IMR-90 (cell line): ENCODE results near the gene AKAP9. TPM values are rescaled to one million over a fixed set of nuclear protein-coding genes. Genes with fewer than 3 reads are reported as not detected.

Experiments
- ATAC-seq: fragments of 200-7000 bp; cut with Tn5 transposase; 2 replicates; pipeline ENCODE4 v1.9.1; 2020; ENCODE audit warnings: low read depth, mild to moderate bottlenecking, moderate library complexity
- BruUV-seq: library from RNA; stranded (reverse); fragments of 400-500 nt; replicated peaks from 2 replicates; lab custom pipeline; 2021; lab: Mats Ljungman, UMichigan
- CTCF ChIA-PET: fragments of 300-600 bp; formaldehyde crosslinking; extraction: SDS; loops from one replicate; lab custom pipeline; 2021; ENCODE audit warnings: antibody characterized with exemption; lab: Yijun Ruan, JAX
- POLR2A ChIA-PET: fragments of 300-600 bp; sonication (Branson Sonifier 250); formaldehyde crosslinking; loops from one replicate; lab custom pipeline; 2022; ENCODE audit warnings: antibody characterized with exemption; ENCODE audit not compliant: unreplicated experiment; lab: Charles Lee
- DNase-seq: peaks from one replicate; pipeline ENCODE4 v3.0.0; 2013
- H2AFZ ChIP-seq: replicated peaks from 2 replicates; pipeline ENCODE3; 2013; ENCODE audit warnings: low read length, mild to moderate bottlenecking; ENCODE audit not compliant: poor library complexity
- H2AK5ac ChIP-seq: 2 replicates; pipeline ENCODE4 v1.6.1; 2013; ENCODE audit warnings: low read depth, low read length, inconsistent platforms
- H2AK9ac ChIP-seq: replicated peaks from 2 replicates; pipeline ENCODE3; 2013; ENCODE audit warnings: mild to moderate bottlenecking, low read depth, low read length, moderate library complexity; ENCODE audit not compliant: poor library complexity
- H2BK120ac ChIP-seq: 2 replicates; pipeline ENCODE4 v1.6.1; 2013; ENCODE audit warnings: low read depth, low read length, inconsistent platforms
- H2BK15ac ChIP-seq: 3 replicates; pipeline ENCODE4 v1.6.1; 2013; ENCODE audit warnings: low read depth, low read length, inconsistent platforms
- H2BK20ac ChIP-seq: 2 replicates; pipeline ENCODE4 v1.6.1; 2013; ENCODE audit warnings: low read depth, mild to moderate bottlenecking, inconsistent platforms, low read length, moderate library complexity
- H2BK5ac ChIP-seq: 2 replicates; pipeline ENCODE4 v1.6.1; 2013; ENCODE audit warnings: mild to moderate bottlenecking, low read depth, low read length, inconsistent platforms; ENCODE audit not compliant: poor library complexity, severe bottlenecking
- H3K14ac ChIP-seq: replicated peaks from 2 replicates; pipeline ENCODE4 v1.6.1; 2013; ENCODE audit warnings: low read depth, low read length, inconsistent platforms
- H3K18ac ChIP-seq: 2 replicates; pipeline ENCODE4 v1.6.1; 2013; ENCODE audit warnings: low read depth, low read length, control low read depth
- H3K23ac ChIP-seq: 2 replicates; pipeline ENCODE4 v1.6.1; 2013; ENCODE audit warnings: low read depth, low read length, inconsistent platforms
- H3K27ac ChIP-seq: 2 replicates; pipeline ENCODE4 v1.5.1; 2013; ENCODE audit warnings: mild to moderate bottlenecking, control low read depth, low read length; ENCODE audit not compliant: insufficient read depth
- H3K27me3 ChIP-seq: 2 replicates; pipeline ENCODE4 v1.6.1; 2013; ENCODE audit warnings: low read length; ENCODE audit not compliant: control insufficient read depth, insufficient read depth
- H3K36me3 ChIP-seq: 2 replicates; pipeline ENCODE4 v1.6.1; 2013; ENCODE audit warnings: low read length, mixed read lengths; ENCODE audit not compliant: control insufficient read depth, insufficient read depth
- H3K4ac ChIP-seq: 2 replicates; pipeline ENCODE4 v1.6.1; 2013; ENCODE audit warnings: low read depth, low read length, inconsistent platforms
- H3K4me1 ChIP-seq: 2 replicates; pipeline ENCODE4 v1.6.1; 2013; ENCODE audit warnings: low read length, mixed read lengths; ENCODE audit not compliant: control insufficient read depth, insufficient read depth
- H3K4me2 ChIP-seq: 2 replicates; pipeline ENCODE4 v1.6.1; 2013; ENCODE audit warnings: low read depth, mild to moderate bottlenecking, control low read depth, low read length, moderate library complexity
- H3K4me3 ChIP-seq: 2 replicates; pipeline ENCODE4 v1.5.1; 2013; ENCODE audit warnings: low read depth, mild to moderate bottlenecking, control low read depth, low read length, moderate library complexity; ENCODE audit not compliant: insufficient read depth
- H3K56ac ChIP-seq: 2 replicates; pipeline ENCODE4 v1.6.1; 2013; ENCODE audit warnings: low read length, inconsistent platforms; ENCODE audit not compliant: insufficient read depth; ENCODE audit errors: extremely low read depth
- H3K79me1 ChIP-seq, 2 experiments: 2 replicates each; pipeline ENCODE4 v1.6.1; 2013; ENCODE audit warnings: low read length in 2 of 2, inconsistent platforms in 1 of 2, low read depth in 1 of 2
- H3K9ac ChIP-seq: 2 replicates; pipeline ENCODE4 v1.6.1; 2013; ENCODE audit warnings: low read depth, low read length, control low read depth
- H3K9me1 ChIP-seq: 2 replicates; pipeline ENCODE4 v1.6.1; 2013; ENCODE audit warnings: low read length, inconsistent platforms; ENCODE audit not compliant: insufficient read depth
- H3K9me3 ChIP-seq: 2 replicates; pipeline ENCODE4 v1.6.1; 2013; ENCODE audit warnings: low read length; ENCODE audit not compliant: control insufficient read depth, insufficient read depth
- H4K20me1 ChIP-seq: 2 replicates; pipeline ENCODE4 v1.6.1; 2013; ENCODE audit warnings: low read length, inconsistent platforms; ENCODE audit not compliant: insufficient read depth
- H4K5ac ChIP-seq: 2 replicates; pipeline ENCODE4 v1.6.1; 2013; ENCODE audit warnings: mild to moderate bottlenecking, low read depth, low read length, control low read depth
- H4K8ac ChIP-seq, 2 experiments: 2 replicates each; pipeline ENCODE4 v1.6.1; 2013; ENCODE audit warnings: low read depth in 2 of 2, low read length in 2 of 2, control low read depth in 1 of 2, inconsistent platforms in 1 of 2
- H4K91ac ChIP-seq: 2 replicates; pipeline ENCODE4 v1.6.1; 2013; ENCODE audit warnings: low read depth, low read length, inconsistent platforms; ENCODE audit not compliant: insufficient read depth
- BHLHE40 ChIP-seq: fragments of 150-350 bp; IDR thresholded peaks from 2 replicates; pipeline ENCODE4 v1.6.1; 2016; ENCODE audit warnings: mild to moderate bottlenecking, low read depth, low read length
- CEBPB ChIP-seq: IDR thresholded peaks from 2 replicates; pipeline ENCODE4 v1.6.1; 2012; ENCODE audit warnings: low read depth, low read length, improper control_type of control experiment
- CHD1 ChIP-seq: IDR thresholded peaks from 2 replicates; pipeline ENCODE4 v1.6.1; 2012; ENCODE audit warnings: low read depth, low read length, improper control_type of control experiment
- FOS ChIP-seq: fragments of 150-350 bp; IDR thresholded peaks from 2 replicates; pipeline ENCODE4 v1.6.1; 2016; ENCODE audit warnings: low read depth, low read length
- MAFK ChIP-seq: IDR thresholded peaks from 2 replicates; pipeline ENCODE4 v1.6.1; 2012; ENCODE audit warnings: low read depth, low read length, improper control_type of control experiment
- MAZ ChIP-seq: IDR thresholded peaks from 2 replicates; pipeline ENCODE4 v1.6.1; 2012; ENCODE audit warnings: low read depth, mild to moderate bottlenecking, low read length, improper control_type of control experiment, moderate library complexity, borderline replicate concordance
- MXI1 ChIP-seq: IDR thresholded peaks from 2 replicates; pipeline ENCODE4 v1.6.1; 2012; ENCODE audit warnings: low read depth, mild to moderate bottlenecking, low read length, moderate library complexity, borderline replicate concordance
- NFE2L2 ChIP-seq: fragments of 150-350 bp; IDR thresholded peaks from 2 replicates; pipeline ENCODE4 v1.6.1; 2016; ENCODE audit warnings: low read depth, mild to moderate bottlenecking, low read length
- POLR2A ChIP-seq: IDR thresholded peaks from 2 replicates; pipeline ENCODE4 v1.6.1; 2012; ENCODE audit warnings: mild to moderate bottlenecking, low read depth, low read length
- RAD21 ChIP-seq: IDR thresholded peaks from 2 replicates; pipeline ENCODE4 v1.6.1; 2012; ENCODE audit warnings: low read length, improper control_type of control experiment
- RCOR1 ChIP-seq: IDR thresholded peaks from 2 replicates; pipeline ENCODE4 v1.6.1; 2012; ENCODE audit warnings: mild to moderate bottlenecking, low read length, improper control_type of control experiment; ENCODE audit not compliant: insufficient replicate concordance
- RFX5 ChIP-seq: IDR thresholded peaks from 2 replicates; pipeline ENCODE4 v1.8.0; 2012; ENCODE audit warnings: low read depth, mild to moderate bottlenecking, low read length, moderate library complexity
- SMC3 ChIP-seq: fragments of 150-350 bp; IDR thresholded peaks from 2 replicates; pipeline ENCODE4 v1.6.1; 2016; ENCODE audit warnings: low read depth, mild to moderate bottlenecking, antibody characterized with exemption, low read length, moderate library complexity
- WGBS, 2 experiments: methylation state at CpG; one replicate each; pipeline versions ENCODE4 v1.1.5 to v1.1.7; 2013; ENCODE audit warnings: missing lambda C conversion rate in 2 of 2; ENCODE audit not compliant: insufficient read length in 1 of 2; ENCODE audit errors: extremely low coverage in 2 of 2; 5-methylcytosine and 5-hydroxymethylcytosine counted together
- dilution Hi-C: fragments of 300-500 bp; cut with HindIII; formaldehyde crosslinking; loops from one replicate; pipeline ENCODE4 v1.14.3; 2018; ENCODE audit warnings: low sequenced_read_pairs; ENCODE audit not compliant: unreplicated experiment
- in situ Hi-C: fragments of 300-500 bp; cut with MboI; formaldehyde crosslinking; loops from 3 replicates; pipeline ENCODE4 v1.14.3; 2019; ENCODE audit warnings: low sequenced_read_pairs, inconsistent platforms, mixed read lengths
- intact Hi-C: fragments of 100-400 bp; cut with micrococcal nuclease; formaldehyde crosslinking; loops from 2 replicates; pipeline ENCODE4 v1.10.0; 2022
- polyA plus RNA-seq, 3 experiments: library from polyadenylated mRNA; depleted of rRNA; stranded (reverse); fragments of >200 nt; gene quantifications; 2 replicates each; pipeline ENCODE4 v1.2.3, GENCODE V29; 2012; ENCODE audit warnings: low replicate concordance in 1 of 3
- total RNA-seq: library from RNA; depleted of rRNA; stranded (reverse); fragments of >200 nt; gene quantifications from 2 replicates; pipeline ENCODE4 v1.2.3, GENCODE V29; 2012
- TF ChIP-seq, protein P1 (sequence below): conservative IDR thresholded peaks from 2 replicates; pipeline ENCODE4 v1.5.1; 2012; ENCODE audit warnings: mild to moderate bottlenecking, low read depth, low read length, improper control_type of control experiment
- TF ChIP-seq, protein P2 (sequence below): fragments of 150-350 bp; IDR thresholded peaks from 2 replicates; pipeline ENCODE4 v1.6.1; 2016; ENCODE audit warnings: low read depth, mild to moderate bottlenecking, low read length, moderate library complexity, borderline replicate concordance
- TF ChIP-seq, protein P3 (sequence below): fragments of 150-350 bp; IDR thresholded peaks from 2 replicates; pipeline ENCODE4 v1.6.1; 2017; ENCODE audit warnings: mild to moderate bottlenecking, antibody characterized with exemption, low read length, low read depth

AKAP9 gene
- total and polyA plus RNA-seq, 2 of the 4 experiments (the other 2 are of a cell fraction), result 9.7 to 25.3 TPM

DNA sequence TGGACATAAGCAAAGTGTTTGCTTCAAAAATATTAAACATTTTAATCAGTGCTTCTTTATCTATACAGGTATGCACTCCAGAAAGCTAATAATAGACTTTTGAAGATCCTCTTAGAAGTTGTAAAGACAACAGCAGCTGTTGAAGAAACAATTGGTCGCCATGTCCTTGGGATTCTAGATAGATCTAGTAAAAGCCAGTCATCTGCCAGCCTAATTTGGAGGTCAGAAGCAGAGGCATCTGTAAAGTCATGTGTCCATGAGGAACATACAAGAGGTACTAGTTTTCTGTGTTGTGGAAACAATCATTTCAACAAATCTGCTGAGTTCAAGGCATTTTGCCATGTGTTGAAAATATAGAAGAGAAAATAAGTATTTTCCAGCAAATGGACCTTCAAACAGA lies 104.3 kb downstream of the AKAP9 start:
- Histone ChIP-seq H3K9me3 (no peaks in the 10 kb centered on the region), H3K56ac (no peak overlapping the region), H3K9me1 (no peaks in the 10 kb centered on the region; the same call in 1 of the 2 replicates), H2BK20ac (no peak overlapping the region), H3K14ac (no peak overlapping the region), H4K5ac (no peak overlapping the region), H3K4me2 (no peak overlapping the region), H3K9ac (no peak overlapping the region), H3K18ac (no peak overlapping the region), H4K91ac (no peak overlapping the region), H2AK9ac (no peak overlapping the region), H2AK5ac (no peak overlapping the region), H3K4ac (no peak overlapping the region), H2AFZ (no peak overlapping the region), H3K23ac (no peak overlapping the region), H2BK15ac (no peak overlapping the region), H4K8ac (no peak overlapping the region), H2BK5ac (no peak overlapping the region), H3K79me1 (no peaks in the 10 kb centered on the region), H4K20me1 (no peaks in the 10 kb centered on the region), H2BK120ac (no peak overlapping the region), H3K4me3 (no peak overlapping the region), H3K4me1 (no peaks in the 10 kb centered on the region), H3K27ac (no peak overlapping the region), H3K36me3 (peaks cover 19% of the 10 kb centered on the region), H3K27me3 (no peaks in the 10 kb centered on the region)
- ChIA-PET CTCF (interaction anchor here (0.8 to 1.3 kb wide), 2 partner anchors 164 to 1059 kb away, joined by 3 read pairs; no protein-coding TSS in a partner anchor), POLR2A (no interaction called here)
- DNase-seq, result no peak
- BruUV-seq, result no TSS peak
- in situ Hi-C loops (no loop called here), dilution Hi-C loops (no loop called here), intact Hi-C loops (loop anchor here (5.0 kb wide), 1 partner anchor 213 kb away; no protein-coding TSS in a partner anchor)
- WGBS, 2 experiments, result no CpG with 5 or more reads among the region's 1 CpG
- no peak for ATAC-seq
- TF ChIP-seq BHLHE40, result no peak
- no peak for TF ChIP-seq POLR2A
- no peak for TF ChIP-seq RAD21
- TF ChIP-seq, protein P1, sequence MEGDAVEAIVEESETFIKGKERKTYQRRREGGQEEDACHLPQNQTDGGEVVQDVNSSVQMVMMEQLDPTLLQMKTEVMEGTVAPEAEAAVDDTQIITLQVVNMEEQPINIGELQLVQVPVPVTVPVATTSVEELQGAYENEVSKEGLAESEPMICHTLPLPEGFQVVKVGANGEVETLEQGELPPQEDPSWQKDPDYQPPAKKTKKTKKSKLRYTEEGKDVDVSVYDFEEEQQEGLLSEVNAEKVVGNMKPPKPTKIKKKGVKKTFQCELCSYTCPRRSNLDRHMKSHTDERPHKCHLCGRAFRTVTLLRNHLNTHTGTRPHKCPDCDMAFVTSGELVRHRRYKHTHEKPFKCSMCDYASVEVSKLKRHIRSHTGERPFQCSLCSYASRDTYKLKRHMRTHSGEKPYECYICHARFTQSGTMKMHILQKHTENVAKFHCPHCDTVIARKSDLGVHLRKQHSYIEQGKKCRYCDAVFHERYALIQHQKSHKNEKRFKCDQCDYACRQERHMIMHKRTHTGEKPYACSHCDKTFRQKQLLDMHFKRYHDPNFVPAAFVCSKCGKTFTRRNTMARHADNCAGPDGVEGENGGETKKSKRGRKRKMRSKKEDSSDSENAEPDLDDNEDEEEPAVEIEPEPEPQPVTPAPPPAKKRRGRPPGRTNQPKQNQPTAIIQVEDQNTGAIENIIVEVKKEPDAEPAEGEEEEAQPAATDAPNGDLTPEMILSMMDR, result no peak
- no peak for TF ChIP-seq RCOR1
- TF ChIP-seq MAFK, result no peak
- TF ChIP-seq MXI1, result no peak
- no peak for TF ChIP-seq CHD1
- TF ChIP-seq, protein P2, sequence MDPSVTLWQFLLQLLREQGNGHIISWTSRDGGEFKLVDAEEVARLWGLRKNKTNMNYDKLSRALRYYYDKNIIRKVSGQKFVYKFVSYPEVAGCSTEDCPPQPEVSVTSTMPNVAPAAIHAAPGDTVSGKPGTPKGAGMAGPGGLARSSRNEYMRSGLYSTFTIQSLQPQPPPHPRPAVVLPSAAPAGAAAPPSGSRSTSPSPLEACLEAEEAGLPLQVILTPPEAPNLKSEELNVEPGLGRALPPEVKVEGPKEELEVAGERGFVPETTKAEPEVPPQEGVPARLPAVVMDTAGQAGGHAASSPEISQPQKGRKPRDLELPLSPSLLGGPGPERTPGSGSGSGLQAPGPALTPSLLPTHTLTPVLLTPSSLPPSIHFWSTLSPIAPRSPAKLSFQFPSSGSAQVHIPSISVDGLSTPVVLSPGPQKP, result no peak
- no peak for TF ChIP-seq CEBPB
- no peak for TF ChIP-seq SMC3
- no peak for TF ChIP-seq MAZ
- TF ChIP-seq, protein P3, sequence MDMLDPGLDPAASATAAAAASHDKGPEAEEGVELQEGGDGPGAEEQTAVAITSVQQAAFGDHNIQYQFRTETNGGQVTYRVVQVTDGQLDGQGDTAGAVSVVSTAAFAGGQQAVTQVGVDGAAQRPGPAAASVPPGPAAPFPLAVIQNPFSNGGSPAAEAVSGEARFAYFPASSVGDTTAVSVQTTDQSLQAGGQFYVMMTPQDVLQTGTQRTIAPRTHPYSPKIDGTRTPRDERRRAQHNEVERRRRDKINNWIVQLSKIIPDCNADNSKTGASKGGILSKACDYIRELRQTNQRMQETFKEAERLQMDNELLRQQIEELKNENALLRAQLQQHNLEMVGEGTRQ, result no peak
- TF ChIP-seq NFE2L2, result no peak
- no peak for TF ChIP-seq FOS
- TF ChIP-seq RFX5, result no peak
